ENCODE results near the gene HS6ST3. TPM values are rescaled to one million over a fixed set of nuclear protein-coding genes. Genes with fewer than 3 reads are reported as not detected.

HS6ST3 gene
- total and polyA plus RNA-seq, 2 donors (not counting 3 experiments of a cell fraction or from before 2014, with no cell fraction given): 0.03 to 0.15 TPM

DNA sequence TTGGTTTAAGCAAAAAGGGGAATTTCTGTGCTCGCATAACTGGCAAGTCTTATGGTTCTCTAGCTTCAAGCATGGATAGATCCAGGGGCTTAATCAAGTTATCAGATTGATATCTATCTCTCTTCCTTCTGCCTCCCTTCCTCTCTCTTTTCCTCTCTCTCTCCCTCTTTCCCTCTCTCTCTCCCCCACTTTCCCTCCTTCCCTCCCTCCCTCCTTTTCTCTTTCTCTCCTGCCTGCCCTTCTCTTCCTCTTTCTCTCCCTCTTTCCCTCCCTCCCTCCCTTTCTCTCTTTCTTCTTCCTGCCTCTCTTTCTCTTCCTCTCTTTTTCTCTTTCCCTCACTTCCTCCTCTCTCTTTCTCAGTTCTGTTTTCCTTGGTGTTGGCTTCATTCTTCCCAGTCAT is 195.8 kb downstream of the HS6ST3 start:
- H3K36me3 ChIP-seq (ENCODE audit: control insufficient read depth in 2 of 2, extremely low read depth in 1 of 2, insufficient read depth in 2 of 2, low read length in 2 of 2): no peaks in the 10 kb centered on the region
- FAIRE-seq (no peak), DNase-seq (ENCODE audit: low read depth, low spot score) (no peak)
- no peak overlapping the region for H3K9ac ChIP-seq (replicated peaks; ENCODE audit: extremely low read depth, insufficient read depth, low read length)
- CTCF ChIA-PET: interaction anchor here (0.8 kb wide), 1 partner anchor 266 kb away, joined by 3 read pairs; no protein-coding TSS in a partner anchor
- intact Hi-C loops (cut with micrococcal nuclease) (no loop called here), dilution Hi-C loops (cut with MboI; ENCODE audit: extremely low pct_ligation_motif_present, low sequenced_read_pairs) (no loop called here)
- POLR2A ChIA-PET: no interaction called here
- H3K79me2 ChIP-seq (ENCODE audit: control insufficient read depth, insufficient read depth, low read length): no peaks in the 10 kb centered on the region
- no peaks in the 10 kb centered on the region for H3K4me1 ChIP-seq (ENCODE audit: control insufficient read depth, extremely low read depth, insufficient read depth, low read length)
- H3K9me3 ChIP-seq (replicated peaks; ENCODE audit: control insufficient read depth, insufficient read depth, low read length): no peaks in the 10 kb centered on the region
- H4K20me1 ChIP-seq (replicated peaks; ENCODE audit: control insufficient read depth, extremely low read depth, insufficient read depth, low read length): no peaks in the 10 kb centered on the region
- no peak overlapping the region for H3K4me2 ChIP-seq (ENCODE audit: insufficient read depth, low read length)
- no TSS peak for BruUV-seq (replicated peaks)
- no peak overlapping the region for H3K4me3 ChIP-seq (replicated peaks in 1 of 3; ENCODE audit: insufficient read depth in 1 of 3, low read depth in 1 of 3, low read length in 3 of 3)
- H3K9me1 ChIP-seq (replicated peaks; ENCODE audit: control insufficient read depth, extremely low read depth, insufficient read depth, low read length): no peaks in the 10 kb centered on the region
- H3K27me3 ChIP-seq (ENCODE audit: control insufficient read depth in 2 of 2, insufficient read depth in 2 of 2, low read length in 2 of 2): no peaks in the 10 kb centered on the region
- no peak overlapping the region for H2AFZ ChIP-seq (ENCODE audit: low read depth, low read length)
- H3K27ac ChIP-seq (ENCODE audit: insufficient read depth, low read depth, low read length): no peak overlapping the region
- TF ChIP-seq, protein P1, sequence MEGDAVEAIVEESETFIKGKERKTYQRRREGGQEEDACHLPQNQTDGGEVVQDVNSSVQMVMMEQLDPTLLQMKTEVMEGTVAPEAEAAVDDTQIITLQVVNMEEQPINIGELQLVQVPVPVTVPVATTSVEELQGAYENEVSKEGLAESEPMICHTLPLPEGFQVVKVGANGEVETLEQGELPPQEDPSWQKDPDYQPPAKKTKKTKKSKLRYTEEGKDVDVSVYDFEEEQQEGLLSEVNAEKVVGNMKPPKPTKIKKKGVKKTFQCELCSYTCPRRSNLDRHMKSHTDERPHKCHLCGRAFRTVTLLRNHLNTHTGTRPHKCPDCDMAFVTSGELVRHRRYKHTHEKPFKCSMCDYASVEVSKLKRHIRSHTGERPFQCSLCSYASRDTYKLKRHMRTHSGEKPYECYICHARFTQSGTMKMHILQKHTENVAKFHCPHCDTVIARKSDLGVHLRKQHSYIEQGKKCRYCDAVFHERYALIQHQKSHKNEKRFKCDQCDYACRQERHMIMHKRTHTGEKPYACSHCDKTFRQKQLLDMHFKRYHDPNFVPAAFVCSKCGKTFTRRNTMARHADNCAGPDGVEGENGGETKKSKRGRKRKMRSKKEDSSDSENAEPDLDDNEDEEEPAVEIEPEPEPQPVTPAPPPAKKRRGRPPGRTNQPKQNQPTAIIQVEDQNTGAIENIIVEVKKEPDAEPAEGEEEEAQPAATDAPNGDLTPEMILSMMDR (IDR thresholded peaks at IDR 0.05; ENCODE audit: extremely low read depth in 1 of 2, insufficient read depth in 1 of 2, low read depth in 1 of 2, low read length in 2 of 2): no peak
- TF ChIP-seq EZH2 (IDR thresholded peaks at IDR 0.05; ENCODE audit: borderline replicate concordance, low read depth, low read length, severe bottlenecking) (no peak), POLR2AphosphoS5 (IDR thresholded peaks at IDR 0.05; ENCODE audit: insufficient read depth, low read depth, low read length) (no peak)

DNA sequence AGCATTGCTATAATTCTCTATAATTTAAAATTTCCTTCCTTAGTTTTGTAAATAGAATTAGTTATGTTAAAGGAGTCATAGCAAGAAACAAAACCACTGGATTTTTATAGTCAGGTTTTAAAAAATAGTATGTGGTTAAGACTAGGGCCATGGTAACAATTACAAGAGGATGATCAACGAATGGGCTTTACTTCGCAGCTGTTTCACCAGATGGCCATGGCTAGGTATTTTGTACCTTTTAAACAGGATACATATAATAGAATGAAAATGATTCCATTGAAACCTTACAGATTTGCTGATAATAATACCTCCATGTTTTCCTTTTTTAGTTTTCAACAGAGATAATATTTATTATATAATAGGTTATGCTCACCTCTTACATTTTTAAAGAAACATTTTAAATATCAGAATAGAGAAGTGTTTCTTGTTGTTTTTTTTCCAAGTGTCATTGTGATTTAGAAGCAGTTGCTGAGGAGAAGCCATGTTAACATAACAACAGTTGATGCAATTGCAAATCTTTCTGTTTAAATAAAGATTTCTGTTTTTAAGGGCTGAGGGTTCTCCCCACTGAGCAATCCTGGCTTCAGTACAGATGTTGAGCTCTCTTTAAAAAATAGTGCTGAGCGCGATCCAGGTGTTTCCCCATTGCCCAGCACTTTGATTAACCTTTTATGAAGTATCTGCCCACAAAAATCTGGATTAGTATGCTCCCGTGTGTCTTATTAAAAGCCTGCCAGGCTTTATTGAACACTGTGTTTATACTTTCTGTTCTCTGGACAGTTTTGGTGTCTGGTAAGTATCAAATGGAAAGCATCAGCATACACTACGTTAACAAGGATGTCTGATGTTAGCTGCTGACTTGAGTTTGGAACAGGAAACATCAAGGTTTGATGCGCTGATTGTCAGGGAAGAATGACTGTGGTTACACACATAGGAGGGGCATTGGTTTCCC is 205.3 kb downstream of the HS6ST3 start:
- Histone ChIP-seq H3K4me1 (ENCODE audit: control insufficient read depth, extremely low read depth, insufficient read depth, low read length) (no peaks in the 10 kb centered on the region), H4K20me1 (replicated peaks; ENCODE audit: control insufficient read depth, extremely low read depth, insufficient read depth, low read length) (no peaks in the 10 kb centered on the region), H3K4me3 (replicated peaks in 1 of 3; ENCODE audit: insufficient read depth in 1 of 3, low read depth in 1 of 3, low read length in 3 of 3) (no peak overlapping the region), H3K79me2 (ENCODE audit: control insufficient read depth, insufficient read depth, low read length) (no peaks in the 10 kb centered on the region), H3K27ac (ENCODE audit: insufficient read depth, low read depth, low read length) (no peak overlapping the region), H3K9ac (replicated peaks; ENCODE audit: extremely low read depth, insufficient read depth, low read length) (no peak overlapping the region), H3K36me3 (ENCODE audit: control insufficient read depth in 2 of 2, extremely low read depth in 1 of 2, insufficient read depth in 2 of 2, low read length in 2 of 2) (no peaks in the 10 kb centered on the region), H3K9me1 (replicated peaks; ENCODE audit: control insufficient read depth, extremely low read depth, insufficient read depth, low read length) (no peaks in the 10 kb centered on the region), H3K9me3 (replicated peaks; ENCODE audit: control insufficient read depth, insufficient read depth, low read length) (no peaks in the 10 kb centered on the region), H2AFZ (ENCODE audit: low read depth, low read length) (no peak overlapping the region), H3K4me2 (ENCODE audit: insufficient read depth, low read length) (no peak overlapping the region), H3K27me3 (ENCODE audit: control insufficient read depth in 2 of 2, insufficient read depth in 2 of 2, low read length in 2 of 2) (no peaks in the 10 kb centered on the region)
- BruUV-seq (replicated peaks): no TSS peak
- TF ChIP-seq JUN (IDR thresholded peaks at IDR 0.05; ENCODE audit: borderline replicate concordance, insufficient read depth, insufficient read length, low read depth): no peak
- TF ChIP-seq POLR2AphosphoS5 (IDR thresholded peaks at IDR 0.05; ENCODE audit: insufficient read depth, low read depth, low read length): no peak
- TF ChIP-seq FOS (IDR thresholded peaks at IDR 0.05; ENCODE audit: borderline replicate concordance, insufficient read depth, low read length): no peak
- TF ChIP-seq EZH2 (IDR thresholded peaks at IDR 0.05; ENCODE audit: borderline replicate concordance, low read depth, low read length, severe bottlenecking): no peak
- TF ChIP-seq, protein P2, sequence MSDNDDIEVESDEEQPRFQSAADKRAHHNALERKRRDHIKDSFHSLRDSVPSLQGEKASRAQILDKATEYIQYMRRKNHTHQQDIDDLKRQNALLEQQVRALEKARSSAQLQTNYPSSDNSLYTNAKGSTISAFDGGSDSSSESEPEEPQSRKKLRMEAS (IDR thresholded peaks at IDR 0.05; ENCODE audit: insufficient read depth, insufficient read length): no peak
- no peak for TF ChIP-seq POLR2A (IDR thresholded peaks at IDR 0.05; ENCODE audit: low read depth, low read length)
- TF ChIP-seq GATA2 (IDR thresholded peaks at IDR 0.05; ENCODE audit: insufficient read depth, insufficient read length, low read depth, low read length): no peak
- TF ChIP-seq, protein P1 (IDR thresholded peaks at IDR 0.05; ENCODE audit: extremely low read depth in 1 of 2, insufficient read depth in 1 of 2, low read depth in 1 of 2, low read length in 2 of 2): no peak
- no peak for TF ChIP-seq MYC (IDR thresholded peaks at IDR 0.05; ENCODE audit: low read depth, low read length)
- CTCF ChIA-PET: no interaction called here
- DNase-seq (ENCODE audit: low read depth, low spot score) (no peak), FAIRE-seq (no peak)
- POLR2A ChIA-PET: no interaction called here
- dilution Hi-C loops (cut with MboI; ENCODE audit: extremely low pct_ligation_motif_present, low sequenced_read_pairs) (no loop called here), intact Hi-C loops (cut with micrococcal nuclease) (no loop called here)

Measured in endothelial cell of umbilical vein (primary cell).